Activated CD4-positive, alpha-beta T cell treated with anti-CD3 and anti-CD28 coated beads, Interleukin-2, amount 50 U/mL, for 24 hours (primary cell): Measurements from ENCODE around the gene WLS.
"Not testable (repeated sequence)": the region's sequence is repeated elsewhere in the genome, so short reads cannot be mapped to it uniquely, and the experiment has no call there.

Source experiments
- DNase-seq, 2 donors: peaks; one replicate each; pipeline ENCODE4 v3.0.0-alpha.2; 2020; ENCODE audit warnings: low read depth in 1 of 2, low spot score in 1 of 2

WLS gene

DNA sequence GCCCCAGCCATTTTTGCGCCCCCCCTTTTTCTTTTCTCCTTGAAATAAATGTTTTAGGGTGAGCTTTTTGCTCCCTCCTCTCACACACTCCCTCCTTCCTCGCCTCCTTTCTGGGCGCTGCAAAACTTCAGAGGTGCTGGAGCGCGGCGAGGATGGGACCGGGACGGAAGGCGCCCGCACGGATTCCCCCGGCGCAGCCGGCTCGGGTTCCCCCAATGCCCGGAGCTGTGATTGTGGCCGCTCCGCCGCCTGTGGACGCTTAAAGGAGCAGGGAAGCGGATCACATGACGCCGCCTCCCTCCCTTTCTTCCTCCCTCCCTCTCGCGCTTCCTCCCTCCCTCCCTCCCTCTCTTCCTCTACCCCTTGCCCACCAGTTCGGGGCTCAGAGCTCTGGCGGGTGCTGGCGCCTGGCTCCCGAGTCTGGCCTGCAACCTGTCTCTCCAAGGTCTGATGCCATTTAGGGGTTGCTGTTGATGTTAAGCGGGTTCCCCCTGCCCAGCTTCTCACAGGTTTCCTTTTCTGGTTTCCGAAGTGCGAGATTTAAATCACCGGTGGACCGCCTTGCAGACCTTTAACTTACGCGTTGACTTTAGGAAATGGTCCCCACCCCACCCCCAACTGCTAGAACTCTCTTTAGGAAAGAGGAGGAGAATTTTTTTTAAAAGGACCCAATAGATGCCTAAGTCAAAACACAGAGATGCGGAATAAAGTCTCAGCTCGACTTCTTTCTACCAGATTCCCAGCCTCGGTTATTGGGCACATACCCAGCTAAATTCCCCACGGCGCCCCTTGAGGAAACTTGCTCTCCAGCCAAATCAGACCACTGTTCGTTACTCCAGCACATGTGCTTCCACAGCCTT, at the start of gene WLS:
WLS (minus strand) TSS at position 235 of the 860 bp plus-strand sequence; CDS start at position 11, 224 bp downstream.
- DNase-seq, result no peak

DNA sequence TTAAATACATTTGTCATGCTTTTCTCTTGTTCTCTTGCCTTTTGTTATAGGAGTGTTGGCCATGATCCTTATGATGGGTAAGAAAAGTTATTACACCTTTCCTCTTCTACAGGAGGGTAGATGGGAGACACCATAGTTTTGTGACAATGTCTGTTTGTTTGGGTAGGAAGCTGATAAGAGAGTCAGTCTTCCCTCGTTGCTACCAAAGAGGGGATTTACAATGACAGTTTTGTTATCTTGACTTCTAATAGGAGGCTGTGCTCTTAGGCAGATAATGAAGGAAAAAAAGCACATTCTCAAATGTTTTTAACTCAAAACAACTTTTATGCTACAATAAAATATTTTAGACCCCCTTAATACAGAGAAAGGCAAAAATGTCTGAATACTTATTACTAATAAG, 48.0 kb upstream of the WLS start:
- DNase-seq, result no peak

DNA sequence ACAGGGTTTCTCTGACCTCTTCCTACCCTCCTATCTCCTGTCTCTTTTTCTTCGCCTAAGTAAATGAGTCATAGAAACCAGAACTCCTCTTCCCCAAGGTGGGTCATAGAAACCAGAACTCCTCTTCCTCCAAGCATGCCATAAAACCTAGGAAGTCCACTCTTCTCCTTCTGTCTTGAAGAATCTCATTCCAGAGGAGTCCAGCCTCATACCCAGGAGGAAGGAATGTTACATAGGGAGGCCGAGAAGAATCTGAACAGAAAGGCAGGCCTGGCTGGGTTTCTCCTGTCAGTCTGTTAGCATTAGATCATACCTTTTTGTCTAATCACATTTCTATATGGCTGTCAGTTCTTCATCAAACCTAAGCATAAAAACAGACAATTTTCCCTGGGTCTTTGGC, 47.5 kb upstream of the WLS start:
- DNase-seq, result no peak

DNA sequence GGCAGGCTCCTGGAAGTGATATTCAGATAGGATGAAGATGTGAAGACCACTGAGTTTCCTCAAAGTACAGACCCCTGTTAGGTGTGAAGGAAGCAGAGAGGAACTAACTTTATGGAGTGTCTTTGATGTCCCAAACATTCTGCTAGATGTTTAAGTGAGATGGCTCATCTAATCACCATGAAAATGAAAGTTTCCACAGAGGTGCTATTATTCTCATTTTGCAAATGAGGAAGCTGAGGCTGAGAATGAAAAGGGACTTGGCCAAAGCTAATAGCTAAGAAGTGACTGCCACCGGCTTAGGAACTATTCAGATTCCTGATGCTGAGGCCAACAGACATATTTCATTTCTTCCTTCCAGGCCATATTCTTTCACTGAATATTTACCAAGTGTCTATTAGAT, 45.9 kb upstream of the WLS start:
- no peak for DNase-seq

DNA sequence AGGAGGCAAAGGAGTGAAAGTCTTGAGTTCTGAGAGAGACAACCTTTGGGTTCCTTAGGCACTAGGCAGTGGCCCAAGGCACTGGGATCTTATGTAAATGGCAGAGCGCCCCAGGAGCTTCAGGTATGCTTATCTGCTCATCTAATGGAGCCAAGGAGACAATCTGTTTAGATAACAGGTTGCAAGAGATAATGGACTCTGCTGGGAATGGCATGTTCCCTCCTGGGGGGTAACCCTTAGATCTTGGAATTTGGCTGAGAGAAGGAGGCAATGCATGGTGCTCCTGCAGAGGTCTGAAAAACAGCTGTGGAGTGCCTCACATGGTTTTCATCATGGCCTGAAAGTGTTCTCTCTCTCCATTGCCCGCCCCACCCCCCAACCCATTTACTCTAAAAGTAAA, 44.1 kb upstream of the WLS start:
- no peak for DNase-seq

DNA sequence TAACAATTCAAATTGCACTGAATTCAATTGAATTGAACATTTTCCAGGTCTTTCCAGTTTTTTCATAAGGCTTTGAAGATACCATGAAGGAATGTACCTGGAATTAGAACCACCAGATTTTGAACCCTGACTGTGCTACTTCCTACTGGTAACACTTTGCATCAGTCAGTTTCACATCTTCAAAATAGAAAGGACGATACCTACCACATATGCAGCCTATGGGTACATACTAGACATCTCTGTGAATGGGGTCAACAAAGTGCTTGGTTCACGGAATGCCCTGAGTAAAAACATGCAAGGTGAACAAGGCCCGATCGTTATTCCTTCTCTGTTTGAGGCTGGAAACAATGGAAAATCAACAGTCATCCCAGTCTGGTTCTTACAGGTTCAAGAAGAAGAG, 41.2 kb upstream of the WLS start:
- DNase-seq, result no peak

DNA sequence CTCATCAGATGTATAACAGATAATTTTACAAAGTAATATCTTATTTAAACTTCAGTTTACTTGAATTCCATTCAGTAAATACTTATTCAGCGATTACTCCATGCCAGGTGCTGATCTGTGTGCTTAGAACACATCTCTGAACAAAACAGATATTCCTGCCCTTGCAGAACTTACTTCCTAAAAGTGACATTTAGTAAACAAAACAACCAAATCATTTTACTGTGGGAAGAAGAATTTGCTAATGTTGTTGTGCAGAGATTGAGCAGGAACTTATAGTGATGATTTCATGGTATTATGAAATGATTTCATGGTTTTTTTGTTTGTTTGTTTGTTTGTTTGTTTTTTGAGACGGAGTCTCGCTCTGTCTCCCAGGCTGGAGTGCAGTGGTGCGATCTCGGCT, 39.3 kb upstream of the WLS start:
- DNase-seq, result no peak

DNA sequence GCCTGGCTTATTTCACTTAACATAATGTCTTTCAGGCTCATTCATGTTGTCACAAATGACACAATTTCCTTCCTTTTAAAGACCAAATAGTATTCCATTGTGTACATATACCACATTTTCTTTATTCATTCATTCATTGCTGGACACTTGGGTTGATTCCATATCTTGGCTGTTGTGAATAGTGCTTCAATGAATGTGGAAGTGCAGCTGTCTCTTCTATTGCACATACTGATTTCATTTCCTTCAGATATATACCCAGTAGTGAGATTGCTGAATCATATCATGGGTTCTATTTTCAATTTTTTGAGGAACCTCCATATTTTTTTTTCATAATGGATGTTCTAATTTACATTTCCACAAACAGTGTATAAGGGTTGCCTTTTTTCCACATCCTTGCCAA, 38.6 kb upstream of the WLS start:
- DNase-seq, result no peak

DNA sequence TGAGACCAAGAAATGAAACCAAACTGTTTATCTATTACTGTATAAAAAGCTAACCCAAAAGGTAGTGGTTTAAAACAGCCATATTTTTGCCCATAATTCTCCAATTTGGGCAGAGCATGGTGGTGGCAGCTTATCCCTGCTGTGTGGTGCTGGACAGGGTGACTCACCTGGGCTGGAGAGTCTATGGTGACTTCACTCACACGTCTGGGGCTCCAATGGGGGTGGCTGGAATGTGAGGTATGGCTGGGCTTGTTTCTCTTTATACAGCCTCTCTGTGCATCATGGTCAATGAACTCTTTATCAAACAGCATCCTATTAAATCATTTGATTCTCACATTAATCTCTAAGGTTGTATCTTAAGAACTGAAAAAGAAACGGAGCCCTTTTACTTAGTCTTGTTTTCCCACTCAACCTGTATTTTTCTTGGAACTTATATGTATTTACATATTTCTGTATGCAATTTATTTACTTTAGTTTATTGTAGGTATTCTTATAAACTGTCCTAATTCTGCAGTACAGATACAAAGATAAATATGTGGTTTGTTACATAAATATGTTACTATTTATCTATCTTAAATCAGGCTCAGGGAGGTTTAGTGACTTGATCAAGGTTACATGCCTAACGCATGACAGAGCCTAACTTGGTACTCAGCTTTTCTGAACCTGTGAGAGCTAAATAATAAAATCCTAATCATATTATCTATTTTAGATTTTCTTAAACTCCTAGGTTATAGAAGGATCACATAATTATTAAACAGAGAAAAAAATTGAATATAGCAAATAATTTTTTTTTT, 37.5 kb upstream of the WLS start:
- DNase-seq, result no peak

DNA sequence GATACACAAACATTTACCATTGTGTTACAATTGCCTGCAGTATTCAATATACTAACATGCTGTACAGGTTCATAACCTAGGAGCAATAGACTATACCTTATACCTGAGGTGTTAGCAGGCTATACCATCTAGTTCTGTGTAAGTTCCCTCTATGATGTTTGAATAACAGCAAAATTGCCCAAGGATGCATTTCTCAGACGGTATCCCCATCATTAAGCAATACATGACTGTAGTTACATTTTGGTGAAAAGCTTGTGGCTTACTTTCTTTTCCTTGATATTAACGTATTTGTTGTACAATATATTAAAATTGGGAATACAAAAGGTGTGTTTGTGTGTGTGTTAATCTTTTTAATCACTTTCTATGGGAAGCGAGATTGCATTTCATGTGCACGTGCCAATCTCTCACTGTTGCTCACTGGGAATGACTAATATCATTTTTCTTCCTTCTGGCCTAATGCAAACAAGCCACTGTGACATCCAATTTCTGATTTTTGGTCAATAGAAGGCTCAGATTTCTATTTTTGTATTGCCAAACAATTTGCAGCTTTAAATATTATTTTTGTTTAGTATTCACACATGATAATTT, 36.7 kb upstream of the WLS start:
- DNase-seq, result no peak

DNA sequence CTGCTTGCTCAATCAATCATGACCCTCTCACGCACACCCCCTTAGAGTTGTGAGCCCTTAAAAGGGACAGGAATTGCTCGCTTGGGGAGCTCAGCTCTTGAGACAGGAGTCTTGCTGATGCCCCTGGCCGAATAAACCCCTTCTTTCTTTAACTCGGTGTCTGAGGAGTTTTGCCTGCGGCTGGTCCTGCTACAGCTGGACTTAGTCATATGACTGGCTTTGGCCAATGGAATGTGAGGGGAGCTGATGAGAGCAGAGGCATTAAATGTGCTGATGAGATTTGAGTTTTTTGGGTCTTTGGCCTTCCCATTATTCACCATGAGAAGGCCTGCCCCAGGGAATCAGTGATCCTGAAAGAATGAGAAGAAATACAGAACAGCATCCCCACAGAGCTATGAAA, 24.5 kb upstream of the WLS start:
- DNase-seq, result not testable (repeated sequence)

DNA sequence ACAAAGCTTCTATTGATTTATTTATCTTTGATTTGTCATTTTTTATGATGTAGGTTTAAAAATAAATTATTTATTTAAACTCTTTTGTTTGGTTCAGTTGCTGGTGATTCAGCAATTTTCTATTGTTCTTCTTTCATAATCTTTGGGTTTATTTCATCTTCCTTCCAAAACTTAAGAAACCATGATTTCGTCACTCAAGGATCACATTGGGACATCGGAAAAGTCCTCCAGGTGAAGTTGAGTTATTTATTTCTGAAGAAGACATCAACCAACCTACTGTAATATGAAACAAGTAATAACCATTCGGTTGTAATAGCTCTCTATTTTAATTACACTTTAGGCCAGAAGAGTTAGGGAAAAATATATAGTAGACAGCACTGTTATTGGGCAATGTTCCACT, 23.0 kb upstream of the WLS start:
- no peak for DNase-seq

DNA sequence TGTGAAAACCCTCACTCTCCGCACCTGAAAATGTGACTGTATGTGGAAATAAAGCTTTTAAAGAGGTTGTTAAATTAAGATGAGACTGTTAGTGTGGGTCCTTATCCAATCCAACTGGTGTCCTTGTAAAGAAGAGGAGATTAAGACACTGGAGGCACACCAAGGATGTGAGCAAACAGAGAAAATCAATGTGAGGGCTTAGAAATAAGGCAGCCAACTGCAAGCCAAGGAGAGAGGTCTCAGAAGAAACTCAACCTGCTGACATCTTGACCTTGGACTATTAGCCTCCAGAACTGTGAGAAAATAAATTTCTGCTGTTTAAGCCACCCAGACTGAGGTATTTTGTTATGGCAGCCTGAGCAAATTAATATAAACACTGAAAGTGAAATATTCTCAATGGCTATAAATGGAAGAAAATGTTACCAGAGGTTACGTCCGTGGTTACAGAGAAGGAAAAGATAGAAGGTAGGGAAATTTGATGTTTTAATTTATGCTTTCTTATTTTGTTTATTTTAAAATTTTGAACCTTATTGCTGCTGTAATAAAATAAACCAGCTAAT, 22.4 kb upstream of the WLS start:
- DNase-seq, result no peak

DNA sequence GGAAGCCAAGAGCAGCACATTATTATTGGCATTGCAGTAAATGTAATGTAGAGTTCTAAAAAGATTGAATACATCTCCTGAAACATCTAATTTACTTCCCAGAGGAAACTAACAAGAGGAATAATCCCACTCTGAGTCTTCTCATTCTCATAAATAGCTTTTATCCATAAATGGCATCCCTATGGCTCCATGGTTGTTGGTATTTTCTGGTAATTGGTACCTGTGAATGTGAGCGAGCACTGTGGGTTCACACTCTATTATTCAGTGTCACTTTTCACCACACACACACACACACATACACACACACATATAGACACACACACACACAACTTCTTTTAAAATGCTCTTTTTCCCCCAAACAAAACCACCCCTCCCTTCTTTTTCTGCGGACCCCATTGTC, 4.7 kb upstream of the WLS start:
- DNase-seq, result no peak

DNA sequence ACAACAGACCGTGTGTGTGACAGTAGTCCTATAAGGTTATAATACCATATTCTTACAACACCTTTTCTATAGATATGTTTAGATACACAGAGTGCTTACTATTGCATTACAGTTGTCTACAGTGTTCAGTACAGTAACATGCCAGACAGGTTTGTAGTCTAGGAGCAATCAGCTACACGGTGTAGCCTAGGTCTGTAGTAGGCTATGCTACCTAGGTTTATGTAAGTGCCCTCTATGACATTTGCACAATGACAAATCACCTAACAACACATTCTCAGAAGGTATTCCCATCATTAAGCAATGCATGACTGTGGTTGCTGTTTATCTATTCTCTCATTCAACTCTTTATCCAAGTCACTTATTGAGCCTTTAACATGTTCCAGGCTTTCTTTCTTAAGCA, 1.8 kb upstream of the WLS start:
- no peak for DNase-seq

DNA sequence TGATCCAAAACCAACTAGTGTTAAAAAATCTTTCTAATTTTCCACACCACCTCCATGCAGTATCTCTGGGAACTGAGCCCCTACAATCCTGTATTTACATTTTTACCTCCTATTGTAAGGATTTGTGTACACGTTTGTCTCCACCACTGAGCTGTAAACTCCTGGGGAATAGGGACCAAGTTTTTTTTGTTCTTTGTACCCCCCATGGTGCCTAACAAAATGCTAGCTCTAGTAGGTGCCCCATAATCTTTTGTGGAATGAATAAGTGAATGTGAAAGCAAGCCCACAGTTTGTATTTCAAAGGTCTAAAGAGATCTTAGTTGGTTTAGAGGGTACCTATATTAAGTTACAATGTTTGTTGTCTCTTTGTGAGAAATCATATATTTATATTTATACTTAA, 879 bp upstream of the WLS start:
- DNase-seq, result no peak

DNA sequence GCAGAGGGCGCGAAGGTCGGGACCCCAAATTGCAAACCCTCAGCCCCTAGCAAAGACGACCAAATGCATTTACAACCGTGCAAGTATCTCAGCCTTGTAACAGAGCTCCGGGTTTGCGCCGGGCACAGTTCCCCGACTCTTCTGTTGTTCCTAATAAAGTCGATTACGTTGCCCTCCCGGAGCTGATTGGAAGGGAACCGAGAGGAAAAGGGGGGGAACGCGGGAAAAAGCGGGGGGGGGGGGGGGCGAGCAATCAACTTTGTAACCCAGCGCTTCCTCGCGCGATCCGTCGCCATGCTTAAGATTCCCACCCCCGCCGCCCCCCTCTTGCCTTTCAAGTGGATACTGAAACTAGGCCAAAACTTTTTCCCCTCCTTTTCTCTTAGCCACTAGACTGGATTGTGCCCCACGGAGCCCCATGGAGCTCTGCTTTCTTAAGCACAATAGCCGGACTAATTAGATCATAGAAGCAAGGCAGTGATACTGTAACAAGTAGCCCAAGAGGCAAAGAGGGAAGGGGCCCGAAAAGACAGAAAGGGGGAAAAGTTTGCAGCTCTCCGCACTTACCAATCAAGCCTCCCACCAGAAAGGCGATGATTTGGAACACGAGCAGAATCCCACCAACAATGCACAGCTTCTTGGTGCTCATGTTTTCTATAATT, 565 bp downstream of the WLS start:
- no peak for DNase-seq

DNA sequence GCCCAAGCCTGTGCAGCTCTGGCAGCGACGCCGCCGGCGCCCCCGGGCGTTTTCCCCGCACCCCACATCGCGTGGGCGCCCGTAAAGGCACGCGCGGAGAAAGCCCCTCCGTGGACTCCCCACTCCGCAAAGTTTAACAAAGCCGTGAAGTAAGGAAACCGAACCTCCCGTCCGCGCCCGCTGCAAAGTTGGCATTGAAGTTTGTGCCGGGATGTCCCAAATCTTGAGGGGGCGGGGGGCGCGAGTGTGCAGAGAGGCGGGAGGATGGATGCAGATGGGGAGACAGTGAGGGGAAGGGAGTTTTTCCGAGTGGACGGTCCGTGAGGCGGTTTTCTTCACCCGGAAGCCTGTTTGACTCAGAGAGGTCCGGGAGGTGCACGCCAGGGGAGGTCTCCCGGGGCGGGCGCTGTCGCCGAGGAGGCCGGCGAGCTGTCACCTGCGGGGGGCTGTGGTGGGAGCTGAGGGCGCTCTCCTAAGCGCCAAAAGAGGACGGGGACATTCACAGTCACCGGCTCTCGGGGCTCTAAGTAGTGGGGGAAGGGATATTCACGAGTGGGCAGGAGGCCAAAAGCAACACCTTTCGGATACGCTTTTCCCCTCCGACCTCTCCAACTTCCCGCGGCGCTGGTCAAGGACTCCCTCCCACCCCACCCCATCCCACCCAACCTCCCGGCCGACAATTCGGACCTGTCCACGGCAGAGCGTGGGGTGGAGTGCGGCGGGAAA, 1.3 kb downstream of the WLS start:
- no peak for DNase-seq

DNA sequence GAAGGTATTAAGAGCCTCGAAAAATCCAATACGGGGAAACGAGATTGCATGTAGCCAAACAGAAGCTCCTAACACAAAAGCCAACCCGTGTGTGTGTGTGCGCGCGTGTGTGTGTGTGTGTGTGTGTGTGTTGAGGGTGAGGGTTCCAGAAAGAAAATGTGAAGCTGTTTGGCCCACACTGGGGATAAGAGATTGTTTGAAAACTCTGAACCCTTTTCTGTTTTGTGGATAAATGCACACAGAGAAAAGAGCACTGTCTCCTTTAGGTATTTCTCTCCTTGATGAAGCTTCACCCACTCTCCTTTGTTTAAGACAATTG, 1.9 kb downstream of the WLS start:
- DNase-seq, result no peak

DNA sequence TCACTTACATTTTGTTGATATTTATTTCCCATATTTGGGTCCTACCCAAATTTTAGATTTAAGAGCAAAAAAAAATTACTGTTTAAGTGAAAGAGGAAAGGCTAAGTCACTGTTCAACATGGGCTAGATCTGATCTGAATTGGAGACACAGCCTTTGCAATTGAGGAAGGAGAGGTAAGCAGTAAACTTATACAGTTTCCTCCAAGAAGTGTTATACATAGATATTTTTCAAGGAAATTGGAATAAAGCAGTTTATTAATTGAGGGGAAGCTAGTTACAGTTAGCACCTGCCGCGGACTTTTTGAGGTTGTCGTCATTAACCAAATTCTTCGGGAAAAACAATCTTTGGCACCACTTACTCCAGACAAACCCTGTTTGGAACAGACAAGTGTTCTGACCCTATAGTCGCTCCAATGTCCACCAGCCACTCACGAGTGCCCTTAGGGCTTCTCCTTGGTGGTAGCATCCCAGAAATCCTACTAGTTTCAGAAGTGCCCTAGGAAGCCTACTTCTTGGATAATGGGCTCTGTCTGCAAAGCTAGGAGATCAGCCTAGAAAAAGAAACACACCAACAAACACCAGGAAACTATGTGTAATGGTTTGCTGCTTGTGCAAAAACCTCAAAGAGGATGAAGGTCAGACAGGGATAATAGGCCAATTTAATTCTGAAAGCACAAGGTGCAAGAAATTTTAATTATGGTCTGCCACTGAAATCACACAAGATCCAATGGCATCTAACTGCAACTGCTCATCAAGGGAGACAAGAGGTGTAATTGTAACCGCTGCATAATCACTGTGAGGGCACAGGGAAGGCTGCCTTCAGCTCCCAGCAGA, 2.5 kb downstream of the WLS start:
- DNase-seq, result no peak
